ES-I3 (cell line): Measurements from ENCODE around the gene OR6B1.
"Not testable (repeated sequence)": the region's sequence is repeated elsewhere in the genome, so short reads cannot be mapped to it uniquely, and the experiment has no call there.

ENCODE experiments used
- H3K36me3 ChIP-seq: 2 replicates; pipeline ENCODE4 v1.6.1; 2013; ENCODE audit warnings: mild to moderate bottlenecking, low read length, control low read depth, moderate library complexity; ENCODE audit not compliant: insufficient read depth
- H3K4me1 ChIP-seq: 2 replicates; pipeline ENCODE4 v1.6.1; 2013; ENCODE audit warnings: mild to moderate bottlenecking, control low read depth, low read length; ENCODE audit not compliant: insufficient read depth
- H3K9ac ChIP-seq: 2 replicates; pipeline ENCODE4 v1.6.1; 2013; ENCODE audit warnings: low read depth, mild to moderate bottlenecking, low read length, moderate library complexity
- H3K9me3 ChIP-seq: 2 replicates; pipeline ENCODE4 v1.6.1; 2013; ENCODE audit warnings: mild to moderate bottlenecking, low read length, moderate library complexity; ENCODE audit not compliant: control insufficient read depth, insufficient read depth

Gene OR6B1

GRCh38 chr7:144037414-144038035 is 37.4 kb downstream of the OR6B1 start:
- Histone ChIP-seq H3K9me3 (no peaks in the 10 kb centered on the region), H3K36me3 (no peaks in the 10 kb centered on the region), H3K4me1 (no peaks in the 10 kb centered on the region), H3K9ac (no peak overlapping the region)

- H3K9me3 ChIP-seq = no peaks in the 10 kb centered on the region
- H3K9ac ChIP-seq = no peak overlapping the region
- H3K36me3 ChIP-seq = no peaks in the 10 kb centered on the region
- no peaks in the 10 kb centered on the region for H3K4me1 ChIP-seq
Measured at GRCh38 chr7:144038887-144039286, 38.8 kb downstream of the OR6B1 start.

- Histone ChIP-seq H3K9me3 (no peaks in the 10 kb centered on the region), H3K9ac (no peak within 1 kb of the TSS), H3K4me1 (no peaks in the 10 kb centered on the region)
Measured at GRCh38 chr7:144048648-144049047, 48.5 kb downstream of the OR6B1 start, which contains the start of gene OR2A5. OR2A5 (plus strand) TSS chr7:144048948; CDS start chr7:144050402, 1,454 bp downstream.

DNA sequence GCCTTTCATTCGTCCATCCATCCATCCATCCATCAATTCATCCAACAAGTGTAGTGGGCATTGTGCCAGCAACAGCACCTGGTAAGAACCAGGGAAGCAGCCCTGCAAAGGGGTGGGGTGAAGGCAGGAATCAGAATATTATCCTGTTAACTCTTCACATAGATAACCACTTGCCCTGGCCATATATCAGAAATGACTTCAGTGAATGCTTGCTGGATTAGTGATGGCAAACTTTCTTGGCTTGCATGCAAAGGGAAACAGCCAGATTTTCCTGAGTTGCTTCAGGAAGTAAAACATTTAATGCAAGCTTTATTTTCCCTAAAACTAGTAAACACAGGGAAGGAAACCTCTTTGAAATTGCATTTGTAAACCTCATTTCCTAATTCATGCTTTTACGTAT is 49.4 kb downstream of the OR6B1 start:
- H3K9ac ChIP-seq = no peak overlapping the region
- no peaks in the 10 kb centered on the region for H3K36me3 ChIP-seq
- H3K9me3 ChIP-seq = no peaks in the 10 kb centered on the region
- H3K4me1 ChIP-seq = no peaks in the 10 kb centered on the region

More at GRCh38 chr7:144048648-144049047, 48.5 kb downstream of the OR6B1 start, which contains the start of gene OR2A5:
- no peaks in the 10 kb centered on the region for H3K36me3 ChIP-seq

DNA sequence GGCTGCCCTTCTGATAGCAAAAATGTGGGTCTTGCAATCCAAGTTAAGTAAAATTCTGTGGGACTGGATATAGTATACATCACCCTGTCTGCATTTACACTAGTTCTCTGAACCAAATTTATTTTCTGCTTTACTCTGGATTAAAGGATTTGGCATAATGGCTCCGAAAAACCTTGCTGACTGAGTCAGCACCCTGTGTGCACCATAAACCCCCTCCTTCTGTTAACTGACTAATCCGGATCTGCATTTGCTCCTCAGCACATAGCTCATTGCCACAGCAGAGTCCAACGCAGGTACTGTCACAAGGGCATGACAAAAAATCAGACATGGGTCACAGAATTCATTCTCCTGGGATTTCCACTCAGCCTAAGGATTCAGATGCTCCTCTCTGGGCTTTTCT is 50.0 kb downstream of the OR6B1 start:
- H3K4me1 ChIP-seq = no peaks in the 10 kb centered on the region

DNA sequence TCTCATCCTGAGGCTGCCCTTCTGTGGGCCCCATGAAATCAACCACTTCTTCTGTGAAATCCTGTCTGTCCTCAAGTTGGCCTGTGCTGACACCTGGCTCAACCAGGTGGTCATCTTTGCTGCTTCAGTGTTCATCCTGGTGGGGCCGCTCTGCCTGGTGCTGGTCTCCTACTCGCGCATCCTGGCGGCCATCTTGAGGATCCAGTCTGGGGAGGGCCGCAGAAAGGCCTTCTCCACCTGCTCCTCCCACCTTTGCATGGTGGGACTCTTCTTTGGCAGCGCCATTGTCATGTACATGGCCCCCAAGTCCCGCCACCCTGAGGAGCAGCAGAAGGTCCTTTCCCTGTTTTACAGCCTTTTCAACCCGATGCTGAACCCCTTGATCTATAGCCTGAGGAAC is 50.8 kb downstream of the OR6B1 start:
- not testable (repeated sequence) for H3K4me1 ChIP-seq, H3K9ac ChIP-seq, H3K9me3 ChIP-seq, H3K36me3 ChIP-seq

More for the DNA sequence above, 50.0 kb downstream of the OR6B1 start:
- Histone ChIP-seq H3K36me3 (no peaks in the 10 kb centered on the region), H3K9me3 (no peaks in the 10 kb centered on the region), H3K9ac (no peak overlapping the region)

GRCh38 chr7:144057954-144058353 is 57.8 kb downstream of the OR6B1 start:
- Histone ChIP-seq H3K36me3 (no peaks in the 10 kb centered on the region), H3K9ac (no peak overlapping the region)

More at GRCh38 chr7:144057954-144058353, 57.8 kb downstream of the OR6B1 start:
- Histone ChIP-seq H3K9me3 (no peaks in the 10 kb centered on the region), H3K4me1 (no peaks in the 10 kb centered on the region)
